HG02763 (cell line): ENCODE results near the gene MERTK.
"Not testable (repeated sequence)": the region's sequence is repeated elsewhere in the genome, so short reads cannot be mapped to it uniquely, and the experiment has no call there.

Experiments used
- ATAC-seq: cut with Tn5 transposase; IDR thresholded peaks from one replicate; pipeline ENCODE4 v1.9.1; 2021; ENCODE audit warnings: mild to moderate bottlenecking, moderate library complexity; ENCODE audit not compliant: unreplicated experiment

MERTK gene

DNA sequence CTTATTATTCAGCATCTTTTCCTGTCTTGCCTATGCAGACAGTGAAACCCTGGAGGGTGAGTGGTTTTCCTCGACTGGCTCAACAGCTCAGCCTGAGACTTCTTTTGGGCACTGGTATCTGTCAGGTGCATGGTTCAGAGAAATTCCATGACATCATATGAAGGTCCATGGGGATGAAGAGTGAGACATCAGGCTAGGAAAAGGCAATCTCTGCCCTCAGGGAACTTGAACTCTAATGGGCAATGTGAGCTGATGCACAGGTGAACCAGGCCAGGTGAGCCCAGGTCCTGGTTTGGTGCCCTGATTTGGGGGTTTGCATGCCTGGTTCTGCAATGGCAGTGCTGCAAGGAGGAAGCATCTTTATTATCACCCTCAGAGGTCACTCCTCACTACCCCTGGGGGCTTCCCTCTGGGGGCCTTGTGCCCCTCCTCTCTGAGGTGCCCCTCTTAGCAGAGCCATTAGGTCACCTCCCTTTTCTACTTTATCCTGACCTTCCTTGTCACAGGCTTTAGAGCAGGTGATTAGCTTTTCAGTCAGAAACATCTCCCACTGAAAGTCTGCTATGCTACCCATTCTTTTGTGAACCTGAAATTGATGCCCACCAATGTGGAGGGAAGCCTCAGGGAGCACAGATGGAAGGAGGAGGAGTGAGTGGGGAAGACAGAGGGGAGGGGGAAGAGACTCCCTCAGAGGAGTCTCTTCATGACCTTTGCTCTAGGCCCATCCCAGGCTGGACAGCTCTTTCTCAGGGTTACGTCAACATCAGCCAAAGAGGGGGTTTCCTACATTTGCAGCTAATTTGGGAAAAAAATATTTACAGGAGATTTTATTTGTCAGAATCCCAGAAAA lies 47.3 kb downstream of the MERTK start:
- ATAC-seq, result no peak

DNA sequence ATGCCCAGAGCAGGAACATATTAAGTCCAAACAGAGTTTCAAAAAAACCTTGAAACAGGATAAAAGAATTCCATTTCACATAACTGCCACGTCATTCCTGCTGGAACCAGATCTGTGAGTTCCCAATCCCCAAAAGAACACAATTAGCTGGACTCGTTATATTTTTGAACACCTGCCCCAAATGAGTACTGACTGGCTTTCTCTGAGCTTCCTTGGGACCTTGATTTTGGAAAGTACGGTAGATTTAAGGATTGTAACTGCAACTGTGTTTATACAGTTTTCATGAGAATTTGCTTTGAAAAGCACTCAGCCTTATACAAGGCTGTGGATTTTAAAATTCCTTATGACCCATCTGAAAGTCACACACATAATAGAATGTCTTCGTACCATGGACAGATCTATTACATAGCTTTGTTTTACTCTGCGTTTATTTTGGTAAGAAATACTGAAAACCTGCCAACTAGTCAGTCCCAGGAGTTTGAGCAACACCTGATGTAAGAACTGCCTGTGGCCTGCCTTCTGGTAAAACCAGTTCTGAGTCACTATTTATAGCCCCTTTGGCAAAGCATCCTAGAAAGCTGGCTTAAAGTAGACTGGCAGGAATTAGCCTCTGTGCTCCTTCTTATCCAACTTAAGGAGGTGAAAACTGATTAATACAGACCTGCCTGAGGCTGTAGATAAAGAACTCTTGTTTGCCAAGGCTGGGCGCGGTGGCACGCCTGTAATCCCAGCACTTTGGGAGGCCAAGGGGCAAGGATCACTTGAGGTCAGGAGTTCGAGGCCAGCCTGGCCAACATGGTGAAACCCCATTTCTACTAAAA lies 48.1 kb downstream of the MERTK start:
- ATAC-seq, result no peak

DNA sequence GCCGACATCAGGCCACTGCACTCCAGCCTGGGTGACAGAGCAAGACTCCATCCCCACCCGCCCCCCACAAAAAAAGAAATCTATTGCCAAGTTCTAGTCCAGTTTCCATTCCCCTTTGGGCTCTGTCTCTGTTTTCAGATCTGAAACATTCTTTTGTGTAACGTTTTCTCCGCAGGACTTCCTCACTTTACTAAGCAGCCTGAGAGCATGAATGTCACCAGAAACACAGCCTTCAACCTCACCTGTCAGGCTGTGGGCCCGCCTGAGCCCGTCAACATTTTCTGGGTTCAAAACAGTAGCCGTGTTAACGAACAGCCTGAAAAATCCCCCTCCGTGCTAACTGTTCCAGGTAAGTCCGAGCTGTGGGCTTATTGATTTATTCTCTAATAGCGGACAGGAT lies 48.8 kb downstream of the MERTK start:
- no peak for ATAC-seq

DNA sequence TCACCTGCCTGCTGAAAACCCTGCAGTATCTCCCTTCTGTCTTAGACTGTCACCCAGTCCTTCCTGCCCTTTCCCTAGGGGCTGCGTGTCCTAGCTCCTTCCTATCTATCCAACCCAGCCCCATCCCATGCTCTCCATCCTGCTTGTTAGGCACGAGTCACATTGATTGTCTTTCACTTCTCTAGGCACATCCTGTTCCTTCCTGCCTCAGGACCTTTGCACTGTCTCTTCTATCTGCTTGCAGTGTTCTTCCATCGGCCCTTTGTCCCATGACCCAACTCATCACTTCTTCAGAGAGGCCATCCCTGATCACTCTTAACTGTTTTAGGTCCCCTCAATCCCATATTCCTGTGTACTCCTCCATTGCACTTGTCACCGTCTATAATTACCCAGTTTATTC lies 50.4 kb downstream of the MERTK start:
- ATAC-seq, result no peak

DNA sequence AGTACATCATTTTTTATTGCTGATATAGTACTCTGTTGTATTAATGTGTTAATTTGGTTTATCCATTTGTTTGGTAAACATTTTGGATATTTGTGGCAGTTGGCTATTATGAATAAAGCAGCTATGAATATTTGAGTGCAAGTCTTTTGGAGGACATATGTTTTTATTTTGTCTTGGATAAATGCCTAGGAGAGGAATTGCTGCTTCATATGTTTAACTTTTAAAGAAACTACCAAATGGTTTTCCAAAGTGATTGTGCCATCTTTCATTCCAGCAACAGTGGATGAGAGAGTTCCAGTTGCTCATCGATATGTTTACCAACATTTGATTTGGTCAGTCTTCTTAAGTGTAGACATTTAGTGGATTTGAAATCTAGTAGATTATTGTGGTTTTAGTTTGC lies 51.8 kb downstream of the MERTK start:
- ATAC-seq, result no peak

DNA sequence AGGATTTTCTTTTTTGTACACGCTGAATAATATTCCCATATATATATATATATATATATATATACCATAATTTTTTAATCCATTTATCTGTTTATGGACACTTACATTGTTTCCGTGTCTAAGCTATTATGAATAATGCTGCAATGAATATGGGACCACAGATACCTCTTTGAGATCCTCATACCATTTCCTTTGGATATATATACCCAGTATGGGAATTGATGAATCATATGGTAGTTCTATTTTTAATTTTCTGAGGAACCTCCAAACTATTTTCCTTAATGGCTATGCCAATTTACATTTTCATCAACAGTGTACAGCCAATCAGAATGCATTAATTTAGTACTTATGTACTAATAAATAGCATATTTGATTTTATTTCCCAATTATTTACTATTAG lies 53.1 kb downstream of the MERTK start:
- no peak for ATAC-seq

DNA sequence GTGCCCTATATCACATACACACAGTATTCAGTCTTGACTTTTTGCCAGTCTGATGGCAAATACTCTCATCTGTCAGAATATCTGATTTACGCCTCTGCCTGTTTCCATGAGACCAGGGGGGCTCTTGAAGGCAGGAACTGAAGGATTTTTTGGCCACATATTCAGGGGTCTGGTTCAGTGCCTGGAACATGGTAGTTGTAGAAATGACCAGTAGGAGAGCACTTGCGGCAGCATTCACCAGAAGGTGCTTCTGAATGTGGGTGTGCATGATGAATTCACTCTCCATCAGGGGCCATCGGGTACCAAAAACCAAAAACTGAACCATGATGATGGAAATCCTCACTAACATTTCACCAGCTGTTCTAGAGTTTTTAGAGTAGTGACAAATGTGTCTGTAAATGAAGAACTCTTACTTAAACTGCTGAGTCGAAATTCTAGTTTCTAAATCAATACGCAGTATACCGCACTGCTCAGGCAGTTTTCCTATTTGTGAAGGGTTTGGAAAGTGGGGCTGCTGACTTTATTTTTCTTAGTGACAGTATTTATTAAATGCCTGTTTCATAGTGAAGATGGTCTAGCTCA lies 54.6 kb downstream of the MERTK start:
- ATAC-seq, result no peak

DNA sequence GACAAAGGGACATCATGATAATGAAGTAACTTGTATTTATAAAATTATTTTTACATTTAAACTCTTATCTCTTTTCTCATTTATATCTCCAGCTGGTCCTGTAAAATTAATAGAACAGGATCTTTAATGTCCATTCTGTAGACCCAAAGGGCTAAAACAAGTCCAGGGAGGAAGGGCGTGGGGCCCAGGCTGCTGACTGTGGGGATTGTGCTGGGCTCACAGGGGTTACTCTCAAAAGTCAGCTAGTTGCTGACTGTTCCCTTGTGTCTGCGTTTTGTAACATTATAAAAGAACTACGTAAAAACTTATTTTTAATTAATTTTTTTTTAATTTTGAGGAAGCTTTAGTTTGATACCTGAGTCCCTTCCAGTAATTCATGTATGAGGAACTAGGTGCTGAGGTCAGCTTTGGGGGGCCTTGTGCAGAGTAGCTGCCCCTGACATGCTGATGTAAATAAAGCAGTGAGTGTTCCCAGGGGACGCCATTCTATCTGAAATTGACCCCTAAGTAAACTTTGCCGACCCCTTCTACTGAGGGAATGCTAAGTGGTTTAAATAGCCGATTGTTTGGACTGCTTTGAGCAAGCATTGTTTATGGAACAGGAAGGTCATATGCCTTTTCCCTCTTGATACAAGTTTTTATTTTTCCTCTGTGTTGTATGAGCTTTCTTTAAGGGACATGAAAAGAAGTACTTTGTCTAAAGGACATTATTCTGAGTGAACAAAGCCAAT lies 56.4 kb downstream of the MERTK start:
- ATAC-seq, result no peak

DNA sequence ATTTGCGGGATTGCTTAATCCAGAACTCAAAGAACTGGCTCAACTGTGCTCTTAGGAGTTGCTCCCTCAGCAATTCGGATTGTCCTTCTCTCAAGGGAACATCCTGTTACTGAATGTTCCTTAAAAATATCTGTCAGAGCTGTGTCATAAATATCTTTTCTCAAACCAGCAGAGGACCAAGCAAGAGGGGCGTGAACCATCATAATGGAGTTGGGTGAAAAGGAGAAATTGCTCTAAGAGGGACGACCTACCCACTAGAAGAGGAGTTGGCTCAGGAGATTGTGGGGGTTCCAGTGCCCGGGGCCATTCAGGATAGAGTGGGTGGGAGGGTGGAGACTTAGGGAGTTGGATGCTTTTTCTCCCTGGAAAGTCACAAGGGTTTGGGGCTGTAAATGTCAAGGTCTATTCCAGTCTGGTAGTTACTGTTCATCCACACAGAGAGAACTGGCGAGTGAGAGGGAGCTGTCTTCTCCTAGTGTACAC lies 59.5 kb downstream of the MERTK start:
- no peak for ATAC-seq

DNA sequence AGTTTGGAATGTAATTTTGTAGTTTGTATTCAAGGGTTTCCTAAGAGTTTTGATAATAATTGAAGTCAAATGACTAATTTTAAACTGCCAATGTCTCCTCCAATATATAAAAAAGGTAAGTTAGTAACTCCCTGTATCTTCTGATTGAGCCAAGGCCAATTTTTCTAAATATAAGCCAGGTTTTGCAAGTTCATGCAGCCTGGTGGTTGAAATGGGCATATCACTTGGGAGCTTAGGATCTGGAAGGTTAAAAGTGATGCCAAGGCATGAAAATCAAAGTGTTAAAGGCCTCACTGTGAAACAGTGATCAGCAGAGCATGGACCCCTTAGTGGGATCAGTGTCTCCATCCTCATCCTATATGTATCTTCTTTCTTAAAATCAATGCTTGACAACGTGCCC lies 60.5 kb downstream of the MERTK start:
- ATAC-seq, result no peak

DNA sequence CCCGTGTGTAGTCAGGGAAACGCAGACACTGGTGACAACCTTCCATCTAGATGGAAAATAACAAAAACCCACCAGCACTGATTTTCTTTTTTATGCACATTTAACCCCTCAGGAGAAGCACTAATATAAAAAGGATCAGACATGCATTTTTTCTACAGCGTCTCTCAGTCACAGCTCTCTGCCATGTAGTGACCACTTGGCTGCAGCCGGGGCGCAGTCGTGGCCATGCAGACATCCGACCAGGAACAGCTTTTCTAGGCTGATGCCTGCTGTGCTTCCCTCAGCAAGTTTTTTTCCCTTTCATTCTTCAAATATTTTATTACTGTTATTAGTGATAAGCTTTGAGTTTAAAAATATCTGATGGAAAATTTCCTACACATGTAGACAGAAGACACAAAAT lies 63.3 kb downstream of the MERTK start:
- ATAC-seq, result no peak

DNA sequence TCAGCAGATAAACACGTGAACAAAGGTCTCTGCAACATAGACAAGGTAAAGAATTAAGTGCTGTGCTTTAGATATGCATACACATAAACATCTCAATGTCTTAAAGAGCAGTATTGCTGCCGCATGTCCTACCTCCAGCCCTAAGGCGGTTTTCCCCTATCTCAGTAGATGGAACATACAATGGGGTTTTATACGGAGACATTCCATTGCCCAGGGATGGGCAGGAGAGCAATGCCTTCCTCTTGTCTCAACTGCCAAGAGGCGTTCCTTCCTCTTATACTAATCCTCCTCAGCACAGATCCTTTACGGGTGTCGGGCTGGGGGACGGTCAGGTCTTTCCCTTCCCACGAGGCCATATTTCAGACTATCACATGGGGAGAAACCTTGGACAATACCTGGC lies 64.7 kb downstream of the MERTK start:
- not testable (repeated sequence) for ATAC-seq

DNA sequence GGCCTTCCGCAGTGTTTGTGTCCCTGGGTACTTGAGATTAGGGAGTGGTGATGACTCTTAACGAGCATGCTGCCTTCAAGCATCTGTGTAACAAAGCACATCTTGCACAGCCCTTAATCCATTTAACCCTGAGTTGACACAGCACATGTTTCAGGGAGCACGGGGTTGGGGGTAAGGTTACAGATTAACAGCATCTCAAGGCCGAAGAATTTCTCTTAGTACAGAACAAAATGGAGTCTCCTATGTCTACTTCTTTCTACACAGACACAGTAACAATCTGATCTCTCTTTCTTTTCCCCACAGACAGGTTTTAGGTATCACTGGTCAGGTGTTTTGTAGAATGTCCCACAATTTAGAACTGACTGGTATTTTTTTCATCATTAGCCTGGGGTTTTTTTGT lies 65.1 kb downstream of the MERTK start:
- not testable (repeated sequence) for ATAC-seq

DNA sequence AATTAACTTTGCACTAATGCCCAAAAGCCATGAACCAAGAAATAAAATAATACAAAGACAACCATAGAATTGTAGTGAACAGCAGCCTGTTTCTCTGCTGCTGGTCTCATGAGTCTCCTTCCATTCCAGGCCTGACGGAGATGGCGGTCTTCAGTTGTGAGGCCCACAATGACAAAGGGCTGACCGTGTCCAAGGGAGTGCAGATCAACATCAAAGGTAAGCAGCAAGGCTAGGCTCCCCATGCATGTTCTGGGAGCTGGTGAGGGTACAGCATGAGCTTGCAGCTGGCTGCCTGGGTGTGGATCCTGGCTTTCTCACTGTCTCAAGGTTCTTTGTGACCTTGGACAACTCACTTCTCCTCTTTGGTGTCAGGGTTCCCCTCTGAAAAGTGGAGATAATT lies 66.7 kb downstream of the MERTK start:
- ATAC-seq, result no peak

DNA sequence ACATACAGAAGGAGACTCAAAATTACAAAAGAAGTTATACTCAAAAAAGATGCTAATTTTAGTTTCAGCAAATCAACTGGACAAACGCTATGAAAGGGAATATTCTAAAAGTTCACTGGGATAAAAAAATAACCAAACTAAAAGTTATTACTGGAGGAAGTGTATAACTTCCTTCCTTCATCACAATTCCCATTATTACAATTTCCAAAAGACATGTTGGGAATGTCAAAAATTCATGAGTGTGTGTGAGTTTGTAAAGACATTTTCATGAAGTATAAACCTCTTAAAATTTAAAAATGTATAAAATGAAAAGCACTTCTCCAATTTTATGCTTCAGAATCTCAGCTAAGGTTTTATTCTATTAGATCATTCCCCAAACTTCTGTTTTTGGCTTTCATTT lies 67.8 kb downstream of the MERTK start:
- ATAC-seq, result no peak

DNA sequence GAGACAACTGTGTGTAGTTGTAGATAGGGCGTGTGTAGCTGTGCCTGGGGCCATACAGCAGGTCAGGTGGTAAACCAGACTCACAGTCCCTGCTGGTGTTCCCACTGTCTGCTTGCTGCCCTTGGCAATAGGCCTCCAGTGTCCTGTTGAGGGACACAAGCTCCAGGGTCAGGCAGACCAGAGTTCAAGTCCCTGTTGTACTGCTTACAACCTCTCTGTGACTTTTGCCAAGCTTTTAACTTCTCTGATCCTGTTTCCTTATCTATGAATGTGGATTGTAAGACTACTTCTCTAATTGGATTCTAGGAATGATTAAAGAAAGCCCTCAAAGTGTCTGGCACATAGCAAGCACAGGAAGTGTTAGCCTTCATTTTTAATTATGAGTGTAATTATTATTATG lies 68.6 kb downstream of the MERTK start:
- ATAC-seq, result no peak

DNA sequence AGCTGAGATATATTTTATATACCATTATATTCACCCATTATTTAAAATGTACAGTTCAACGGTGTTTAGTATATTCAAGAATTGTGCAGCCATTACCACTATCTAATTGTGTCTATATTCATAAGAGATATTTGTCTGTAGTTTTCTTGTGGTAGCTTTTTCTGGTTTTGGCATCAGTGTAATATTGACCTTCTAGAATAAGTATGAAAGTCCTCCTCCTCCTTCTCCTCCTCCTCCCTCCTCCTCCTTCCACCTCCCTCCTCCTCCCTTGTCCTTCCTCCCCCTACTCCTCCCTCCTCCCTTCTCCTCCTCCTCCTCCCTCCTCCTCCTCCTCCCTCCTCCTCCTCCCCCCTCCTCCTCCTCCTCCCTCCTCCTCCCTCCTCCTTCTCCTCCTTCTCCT lies 72.0 kb downstream of the MERTK start:
- no peak for ATAC-seq

DNA sequence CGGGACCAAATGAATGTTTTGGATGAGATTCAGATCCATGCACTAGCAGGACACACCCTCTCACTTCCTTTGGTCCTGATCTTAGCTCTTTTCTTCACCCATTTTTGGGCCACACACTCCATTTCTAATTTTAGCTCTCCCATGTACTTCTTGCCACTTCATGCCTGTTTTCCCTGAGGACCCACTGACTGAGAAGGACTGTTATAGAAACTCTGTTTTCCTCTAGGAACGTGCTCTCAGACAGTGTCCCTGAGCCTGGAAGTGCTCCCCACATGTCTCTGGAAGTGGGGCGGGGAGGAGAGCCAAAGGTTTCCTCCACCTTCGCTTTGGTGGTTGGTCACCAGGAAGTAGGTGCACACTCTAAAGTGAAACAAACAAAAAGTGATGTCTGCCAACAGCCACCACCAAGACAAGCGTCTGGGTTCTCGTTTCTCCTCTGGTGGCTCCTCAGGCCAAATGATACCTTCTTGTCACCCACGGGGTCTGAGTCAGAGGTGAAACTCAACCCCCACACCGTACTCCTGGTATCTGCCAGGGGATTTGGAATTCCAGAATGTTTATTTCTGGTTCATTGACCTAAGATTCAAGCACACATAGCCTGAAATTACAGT lies 74.7 kb downstream of the MERTK start:
- ATAC-seq, result no peak

DNA sequence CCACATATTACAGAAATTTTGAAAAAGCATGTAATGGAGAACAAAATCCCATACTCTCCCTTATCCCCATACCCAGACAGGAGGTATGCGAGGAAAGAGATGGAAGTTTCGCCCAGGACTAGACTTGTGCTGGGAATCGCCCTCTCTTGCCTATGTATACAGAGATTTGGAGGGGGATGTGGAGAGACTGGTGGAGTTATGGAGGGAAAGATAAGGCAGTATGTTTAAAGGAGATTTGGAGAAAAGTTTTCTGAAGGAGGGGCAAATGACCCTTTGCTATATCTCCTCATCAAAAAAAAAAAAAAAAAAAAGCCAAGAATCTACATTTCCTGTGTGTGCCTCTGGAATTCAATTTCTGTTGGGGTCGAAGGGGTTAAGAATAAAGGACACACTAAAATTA lies 75.3 kb downstream of the MERTK start:
- ATAC-seq, result no peak

DNA sequence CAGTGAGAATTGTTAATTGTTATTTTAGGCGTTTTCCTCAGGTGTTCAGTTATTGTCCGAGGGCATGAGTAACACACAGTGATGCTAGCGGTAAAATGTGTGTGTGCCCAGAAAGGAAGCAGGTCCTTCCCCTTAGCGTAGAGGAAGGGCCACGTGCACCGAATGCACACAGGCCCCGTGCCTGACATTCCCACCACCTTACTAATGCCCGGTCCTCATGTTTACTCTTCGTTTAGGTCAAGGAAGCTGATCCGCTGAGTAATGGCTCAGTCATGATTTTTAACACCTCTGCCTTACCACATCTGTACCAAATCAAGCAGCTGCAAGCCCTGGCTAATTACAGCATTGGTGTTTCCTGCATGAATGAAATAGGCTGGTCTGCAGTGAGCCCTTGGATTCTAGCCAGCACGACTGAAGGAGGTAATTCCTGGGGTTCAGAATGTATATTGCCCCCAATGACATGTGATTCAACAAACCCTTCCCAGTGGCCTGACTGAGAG lies 76.7 kb downstream of the MERTK start:
- ATAC-seq, result no peak
